Lower lobe of right lung (tissue), 2 donors: Measurements from ENCODE around the gene GPATCH2L. TPM values are rescaled to one million over a fixed set of nuclear protein-coding genes. Genes with fewer than 3 reads are reported as not detected.

Experiments used
- ATAC-seq, 2 donors: fragments of 200-7000 bp; cut with Tn5 transposase; one replicate each; pipeline ENCODE4 v1.9.1; 2020 to 2022; ENCODE audit warnings: mild to moderate bottlenecking in 2 of 2, moderate library complexity in 2 of 2
- DNase-seq: peaks from one replicate; pipeline ENCODE4 v3.0.0-alpha.2; 2020
- H3K27ac ChIP-seq: fragments of 200-600 bp; one replicate; pipeline ENCODE4 v1.8.0; 2022
- H3K27me3 ChIP-seq: fragments of 200-600 bp; one replicate; pipeline ENCODE4 v1.8.0; 2022; ENCODE audit warnings: low read depth
- H3K36me3 ChIP-seq: fragments of 200-600 bp; one replicate; pipeline ENCODE4 v1.8.0; 2022; ENCODE audit warnings: mild to moderate bottlenecking
- H3K4me1 ChIP-seq: fragments of 200-600 bp; one replicate; pipeline ENCODE4 v1.8.0; 2022
- H3K4me3 ChIP-seq: fragments of 200-600 bp; one replicate; pipeline ENCODE4 v1.8.0; 2022; ENCODE audit warnings: mild to moderate bottlenecking
- H3K9me3 ChIP-seq: fragments of 200-600 bp; one replicate; pipeline ENCODE4 v1.8.0; 2022
- intact Hi-C: fragments of 100-400 bp; cut with DNase I; formaldehyde crosslinking; loops from one replicate; pipeline ENCODE4 v1.11.0; 2022
- total RNA-seq: library from RNA; stranded (reverse); fragmentation: NEBNext Ultra II Directional; extraction: Animal tissue kit (Norgen Biotek cat#: 25700); gene quantifications from one replicate; pipeline ENCODE4 v1.2.1, GENCODE V29; 2021
- TF ChIP-seq, protein P1 (sequence below): fragments of 200-600 bp; IDR thresholded peaks from one replicate; pipeline ENCODE4 v1.8.0; 2022; ENCODE audit warnings: antibody characterized with exemption, mild to moderate bottlenecking
- donor health status: DM: no; HTN: yes; CAD: no; lungs with severe emphysema.

The GPATCH2L gene
- total RNA-seq, 1 donor from 2014 or later, result 50.5 TPM

DNA sequence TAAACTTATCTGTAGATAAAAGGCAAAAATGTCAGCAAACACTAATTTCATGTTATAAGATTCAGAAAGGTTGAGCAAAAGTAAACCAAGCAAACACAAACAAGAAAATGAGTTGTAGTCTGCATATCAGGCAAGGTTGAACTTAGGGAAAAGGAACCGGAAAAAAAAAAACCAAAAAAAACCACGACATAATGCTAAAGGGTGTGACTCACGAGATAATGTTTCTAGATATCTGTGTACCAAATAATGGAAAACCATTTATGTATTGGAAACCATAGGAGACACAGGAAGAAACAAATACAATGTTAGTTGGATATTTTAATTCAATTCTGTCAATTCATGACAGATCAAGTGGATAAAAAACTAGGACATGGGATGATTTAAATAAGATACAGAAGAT is 60.5 kb downstream of the GPATCH2L start:
- Histone ChIP-seq H3K36me3 (no peaks in the 10 kb centered on the region), H3K4me1 (no peaks in the 10 kb centered on the region), H3K4me3 (no peak overlapping the region), H3K27me3 (no peaks in the 10 kb centered on the region), H3K27ac (no peak overlapping the region), H3K9me3 (no peaks in the 10 kb centered on the region)
- intact Hi-C loops, result no loop called here
- DNase-seq, result no peak
- TF ChIP-seq, protein P1, sequence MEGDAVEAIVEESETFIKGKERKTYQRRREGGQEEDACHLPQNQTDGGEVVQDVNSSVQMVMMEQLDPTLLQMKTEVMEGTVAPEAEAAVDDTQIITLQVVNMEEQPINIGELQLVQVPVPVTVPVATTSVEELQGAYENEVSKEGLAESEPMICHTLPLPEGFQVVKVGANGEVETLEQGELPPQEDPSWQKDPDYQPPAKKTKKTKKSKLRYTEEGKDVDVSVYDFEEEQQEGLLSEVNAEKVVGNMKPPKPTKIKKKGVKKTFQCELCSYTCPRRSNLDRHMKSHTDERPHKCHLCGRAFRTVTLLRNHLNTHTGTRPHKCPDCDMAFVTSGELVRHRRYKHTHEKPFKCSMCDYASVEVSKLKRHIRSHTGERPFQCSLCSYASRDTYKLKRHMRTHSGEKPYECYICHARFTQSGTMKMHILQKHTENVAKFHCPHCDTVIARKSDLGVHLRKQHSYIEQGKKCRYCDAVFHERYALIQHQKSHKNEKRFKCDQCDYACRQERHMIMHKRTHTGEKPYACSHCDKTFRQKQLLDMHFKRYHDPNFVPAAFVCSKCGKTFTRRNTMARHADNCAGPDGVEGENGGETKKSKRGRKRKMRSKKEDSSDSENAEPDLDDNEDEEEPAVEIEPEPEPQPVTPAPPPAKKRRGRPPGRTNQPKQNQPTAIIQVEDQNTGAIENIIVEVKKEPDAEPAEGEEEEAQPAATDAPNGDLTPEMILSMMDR, result no peak
- ATAC-seq, result no peak

DNA sequence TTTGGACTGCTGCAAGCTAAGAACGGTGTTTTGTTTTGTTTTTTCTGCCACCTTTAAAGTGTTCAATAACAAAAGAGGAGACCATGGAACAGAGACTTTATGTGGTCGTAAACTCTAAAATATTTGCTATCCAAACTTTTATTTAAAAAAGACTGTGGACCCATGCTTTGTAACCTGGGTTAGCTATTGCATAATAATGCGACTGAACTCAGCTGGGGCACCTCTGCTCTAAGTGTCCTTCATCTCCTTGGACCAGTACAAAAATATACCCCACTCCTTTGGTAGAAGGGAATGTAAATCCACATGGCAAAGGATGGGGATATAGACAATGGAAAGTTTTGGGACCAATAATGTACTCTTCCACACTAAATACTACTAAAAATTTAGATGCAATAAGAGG is 65.5 kb downstream of the GPATCH2L start:
- Histone ChIP-seq H3K9me3 (no peaks in the 10 kb centered on the region), H3K4me1 (no peaks in the 10 kb centered on the region), H3K4me3 (no peak overlapping the region), H3K27me3 (no peaks in the 10 kb centered on the region), H3K27ac (no peak overlapping the region), H3K36me3 (no peaks in the 10 kb centered on the region)
- TF ChIP-seq, protein P1, result no peak
- DNase-seq, result no peak
- intact Hi-C loops, result no loop called here
- no peak for ATAC-seq

DNA sequence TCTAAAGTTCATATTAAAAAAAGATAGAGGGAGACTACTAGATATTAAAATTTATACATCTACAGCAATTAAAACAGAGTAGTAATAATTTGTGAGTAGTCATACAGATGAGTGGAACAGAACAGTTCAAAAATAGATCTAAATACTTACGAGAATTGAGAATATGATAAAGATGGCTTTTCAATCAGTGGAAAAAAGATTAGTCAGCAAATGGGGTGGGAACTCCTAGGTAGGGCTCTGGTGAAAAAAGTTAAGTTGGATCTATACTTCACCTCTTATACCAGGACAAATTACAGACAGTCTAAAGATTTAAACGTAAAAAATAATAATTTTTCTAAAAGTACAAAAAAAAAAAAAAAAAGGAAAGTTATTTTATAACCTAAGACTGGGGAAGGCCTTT is 66.9 kb downstream of the GPATCH2L start:
- intact Hi-C loops, result no loop called here
- Histone ChIP-seq H3K27ac (no peak overlapping the region), H3K4me1 (no peaks in the 10 kb centered on the region), H3K4me3 (no peak overlapping the region), H3K9me3 (no peaks in the 10 kb centered on the region), H3K36me3 (no peaks in the 10 kb centered on the region), H3K27me3 (no peaks in the 10 kb centered on the region)
- ATAC-seq (no peak), DNase-seq (no peak)
- TF ChIP-seq, protein P1, result no peak

DNA sequence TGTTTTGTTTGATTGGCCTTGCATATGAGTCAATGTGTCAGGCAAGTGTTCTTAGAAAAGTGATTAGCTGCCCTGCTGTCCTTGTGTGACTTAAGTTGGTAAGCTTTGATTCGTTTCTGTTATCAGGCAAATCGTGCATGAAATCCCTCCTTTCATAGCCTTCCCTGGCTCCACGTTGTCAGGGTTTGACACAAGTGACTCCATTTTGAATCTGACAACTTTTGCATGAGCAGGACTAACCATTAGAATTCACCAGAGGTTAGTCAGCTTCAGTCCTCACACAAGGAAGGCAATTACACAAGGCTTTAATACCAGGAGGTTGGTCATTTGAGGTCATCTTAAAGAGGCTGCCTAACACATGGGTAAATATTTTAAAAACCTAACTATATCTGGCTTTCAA is 68.2 kb downstream of the GPATCH2L start:
- Histone ChIP-seq H3K4me3 (no peak overlapping the region), H3K9me3 (peaks cover 6% of the 10 kb centered on the region), H3K27me3 (no peaks in the 10 kb centered on the region), H3K36me3 (no peaks in the 10 kb centered on the region), H3K27ac (no peak overlapping the region), H3K4me1 (no peaks in the 10 kb centered on the region)
- intact Hi-C loops, result no loop called here
- DNase-seq, result no peak
- no peak for ATAC-seq
- TF ChIP-seq, protein P1, result no peak

- peaks cover 6% of the 10 kb centered on the region for H3K9me3 ChIP-seq
- intact Hi-C loops, result no loop called here
- no peak overlapping the region for H3K27ac ChIP-seq
- H3K4me3 ChIP-seq, result no peak overlapping the region
- H3K27me3 ChIP-seq, result no peaks in the 10 kb centered on the region
- DNase-seq (no peak), ATAC-seq (no peak)
- H3K36me3 ChIP-seq, result no peaks in the 10 kb centered on the region
- TF ChIP-seq, protein P1, result no peak
- no peaks in the 10 kb centered on the region for H3K4me1 ChIP-seq
Observed at GRCh38 chr14:76227450-76228050, 75.8 kb downstream of the GPATCH2L start.

DNA sequence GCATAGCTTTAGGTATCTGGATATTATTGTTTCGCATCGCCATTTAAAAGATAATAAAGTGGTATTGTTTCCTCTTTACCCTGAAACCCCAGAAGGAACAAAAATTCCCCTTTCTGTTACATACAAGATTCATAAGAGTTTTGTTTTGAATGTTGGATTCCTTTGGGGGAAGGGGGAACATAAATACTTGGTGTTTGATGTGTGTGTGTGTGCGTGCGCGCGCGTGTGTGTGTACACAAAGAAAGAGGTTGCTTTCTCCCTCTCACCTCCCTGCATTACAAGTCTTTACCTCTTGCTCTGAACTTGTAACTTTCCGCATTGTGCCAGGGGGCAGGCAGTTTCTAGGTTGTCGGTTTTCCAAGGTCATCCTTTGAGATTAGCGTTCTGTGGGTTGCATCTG is 76.4 kb downstream of the GPATCH2L start:
- intact Hi-C loops, result no loop called here
- Histone ChIP-seq H3K27me3 (no peaks in the 10 kb centered on the region), H3K27ac (no peak overlapping the region), H3K36me3 (no peaks in the 10 kb centered on the region), H3K4me1 (no peaks in the 10 kb centered on the region), H3K9me3 (peaks cover 6% of the 10 kb centered on the region), H3K4me3 (no peak overlapping the region)
- no peak for DNase-seq
- TF ChIP-seq, protein P1, result no peak
- ATAC-seq, result no peak
